ENCODE data around the gene SNX30.

Gene SNX30

GRCh38 chr9:112761912-112762655 lies 11.5 kb downstream of the SNX30 start:
- no peak overlapping the region for H3K27ac Mint-ChIP-seq
- peaks cover 42% of the 10 kb centered on the region for H3K4me1 Mint-ChIP-seq (ENCODE audit: low read depth)
- H3K4me3 Mint-ChIP-seq: no peak overlapping the region
- peaks cover 7% of the 10 kb centered on the region for H3K36me3 Mint-ChIP-seq (ENCODE audit: low read depth)
- peaks cover 7% of the 10 kb centered on the region for H3K9me3 Mint-ChIP-seq
- no peak for DNase-seq
- H3K27me3 Mint-ChIP-seq: no peaks in the 10 kb centered on the region

- no peak overlapping the region for H3K27ac Mint-ChIP-seq
- H3K27me3 Mint-ChIP-seq: no peaks in the 10 kb centered on the region
- H3K9me3 Mint-ChIP-seq: peaks cover 7% of the 10 kb centered on the region
- no peak for DNase-seq
- peaks cover 35% of the 10 kb centered on the region for H3K4me1 Mint-ChIP-seq (ENCODE audit: low read depth)
- H3K4me3 Mint-ChIP-seq: no peak overlapping the region
- H3K36me3 Mint-ChIP-seq (ENCODE audit: low read depth): peaks cover 7% of the 10 kb centered on the region
These were observed 12.4 kb downstream of the SNX30 start for GRCh38 chr9:112762726-112763518.

- no peaks in the 10 kb centered on the region for H3K27me3 Mint-ChIP-seq
- DNase-seq: no peak
- H3K36me3 Mint-ChIP-seq (ENCODE audit: low read depth): peaks cover 10% of the 10 kb centered on the region
- peaks cover 7% of the 10 kb centered on the region for H3K9me3 Mint-ChIP-seq
- peaks cover 33% of the 10 kb centered on the region for H3K4me1 Mint-ChIP-seq (ENCODE audit: low read depth)
- H3K4me3 Mint-ChIP-seq: no peak overlapping the region
- H3K27ac Mint-ChIP-seq: no peak overlapping the region
These were observed 13.8 kb downstream of the SNX30 start for GRCh38 chr9:112764344-112764743.

GRCh38 chr9:112764837-112765236 lies 14.3 kb downstream of the SNX30 start:
- Mint-ChIP-seq H3K27ac (no peak overlapping the region), H3K36me3 (ENCODE audit: low read depth) (peaks cover 10% of the 10 kb centered on the region), H3K9me3 (peaks cover 7% of the 10 kb centered on the region), H3K4me3 (no peak overlapping the region), H3K4me1 (ENCODE audit: low read depth) (peaks cover 34% of the 10 kb centered on the region), H3K27me3 (no peaks in the 10 kb centered on the region)
- no peak for DNase-seq

GRCh38 chr9:112765281-112765680 lies 14.7 kb downstream of the SNX30 start:
- Mint-ChIP-seq H3K27ac (no peak overlapping the region), H3K4me1 (ENCODE audit: low read depth) (peaks cover 30% of the 10 kb centered on the region)
- DNase-seq: no peak

GRCh38 chr9:112771359-112772214 lies 21.0 kb downstream of the SNX30 start:
- Mint-ChIP-seq H3K4me1 (ENCODE audit: low read depth) (peaks cover 42% of the 10 kb centered on the region), H3K9me3 (peaks cover 1% of the 10 kb centered on the region), H3K27me3 (no peaks in the 10 kb centered on the region), H3K27ac (peak overlapping the region; percentile 74), H3K36me3 (ENCODE audit: low read depth) (peaks cover 4% of the 10 kb centered on the region), H3K4me3 (peak overlapping the region; percentile 26)
- no peak for DNase-seq

More at GRCh38 chr9:112765281-112765680, 14.7 kb downstream of the SNX30 start:
- H3K4me3 Mint-ChIP-seq: no peak overlapping the region
- no peaks in the 10 kb centered on the region for H3K27me3 Mint-ChIP-seq
- H3K9me3 Mint-ChIP-seq: peaks cover 7% of the 10 kb centered on the region
- peaks cover 10% of the 10 kb centered on the region for H3K36me3 Mint-ChIP-seq (ENCODE audit: low read depth)

GRCh38 chr9:112772215-112772509 lies 21.6 kb downstream of the SNX30 start:
- Mint-ChIP-seq H3K36me3 (ENCODE audit: low read depth) (peaks cover 3% of the 10 kb centered on the region), H3K27me3 (no peaks in the 10 kb centered on the region), H3K4me3 (no peak overlapping the region), H3K27ac (peak overlapping the region; percentile 74), H3K9me3 (no peaks in the 10 kb centered on the region), H3K4me1 (ENCODE audit: low read depth) (peaks cover 42% of the 10 kb centered on the region)
- no peak for DNase-seq

- DNase-seq: no peak
- no peak overlapping the region for H3K4me3 Mint-ChIP-seq
- peaks cover 42% of the 10 kb centered on the region for H3K4me1 Mint-ChIP-seq (ENCODE audit: low read depth)
- H3K27ac Mint-ChIP-seq: peak overlapping the region; percentile 74
- H3K27me3 Mint-ChIP-seq: no peaks in the 10 kb centered on the region
- peaks cover 3% of the 10 kb centered on the region for H3K36me3 Mint-ChIP-seq (ENCODE audit: low read depth)
- H3K9me3 Mint-ChIP-seq: no peaks in the 10 kb centered on the region
These were observed 22.0 kb downstream of the SNX30 start for GRCh38 chr9:112772551-112772950.

- H3K4me3 Mint-ChIP-seq: no peak overlapping the region
- no peaks in the 10 kb centered on the region for H3K36me3 Mint-ChIP-seq (ENCODE audit: low read depth)
- peaks cover 41% of the 10 kb centered on the region for H3K4me1 Mint-ChIP-seq (ENCODE audit: low read depth)
- H3K9me3 Mint-ChIP-seq: no peaks in the 10 kb centered on the region
- no peaks in the 10 kb centered on the region for H3K27me3 Mint-ChIP-seq
- DNase-seq: no peak
- peak overlapping the region; percentile 38 for H3K27ac Mint-ChIP-seq
These were observed 23.7 kb downstream of the SNX30 start for GRCh38 chr9:112774006-112774996.

GRCh38 chr9:112777914-112778313 lies 27.4 kb downstream of the SNX30 start:
- H3K4me1 Mint-ChIP-seq (ENCODE audit: low read depth): peaks cover 30% of the 10 kb centered on the region
- no peak for DNase-seq
- H3K27ac Mint-ChIP-seq: no peak overlapping the region
- H3K36me3 Mint-ChIP-seq (ENCODE audit: low read depth): no peaks in the 10 kb centered on the region
- H3K4me3 Mint-ChIP-seq: no peak overlapping the region
- no peaks in the 10 kb centered on the region for H3K9me3 Mint-ChIP-seq
- H3K27me3 Mint-ChIP-seq: no peaks in the 10 kb centered on the region

- H3K36me3 Mint-ChIP-seq (ENCODE audit: low read depth): no peaks in the 10 kb centered on the region
- H3K4me1 Mint-ChIP-seq (ENCODE audit: low read depth): peaks cover 18% of the 10 kb centered on the region
- H3K27me3 Mint-ChIP-seq: no peaks in the 10 kb centered on the region
- no peaks in the 10 kb centered on the region for H3K9me3 Mint-ChIP-seq
- H3K4me3 Mint-ChIP-seq: no peak overlapping the region
- DNase-seq: no peak
- no peak overlapping the region for H3K27ac Mint-ChIP-seq
These were observed 30.0 kb downstream of the SNX30 start for GRCh38 chr9:112780450-112781036.

- Mint-ChIP-seq H3K4me1 (ENCODE audit: low read depth) (peaks cover 29% of the 10 kb centered on the region), H3K36me3 (ENCODE audit: low read depth) (no peaks in the 10 kb centered on the region), H3K4me3 (no peak overlapping the region), H3K9me3 (no peaks in the 10 kb centered on the region), H3K27ac (no peak overlapping the region), H3K27me3 (no peaks in the 10 kb centered on the region)
- DNase-seq: no peak
These were observed 31.7 kb downstream of the SNX30 start for GRCh38 chr9:112782218-112782617.

- H3K27ac Mint-ChIP-seq: no peak overlapping the region
- no peaks in the 10 kb centered on the region for H3K27me3 Mint-ChIP-seq
- no peak overlapping the region for H3K4me3 Mint-ChIP-seq
- H3K36me3 Mint-ChIP-seq (ENCODE audit: low read depth): no peaks in the 10 kb centered on the region
- no peaks in the 10 kb centered on the region for H3K9me3 Mint-ChIP-seq
- no peak for DNase-seq
- H3K4me1 Mint-ChIP-seq (ENCODE audit: low read depth): peaks cover 28% of the 10 kb centered on the region
These were observed 33.0 kb downstream of the SNX30 start for GRCh38 chr9:112783551-112783954.

Data from activated T-cell treated with anti-CD3 and anti-CD28 coated beads, Interleukin-2, amount 50 U/mL, for 24 hours (primary cell).